Measurements from ENCODE around the gene VASH1. TPM values are rescaled to one million over a fixed set of nuclear protein-coding genes. Genes with fewer than 3 reads are reported as not detected.
A peak's percentile ranks its signal among the peaks of the same experiment; 100 is the strongest.

The VASH1 gene
- total RNA-seq, 2 donors from 2014 or later: 2.1 to 19.8 TPM

- Histone ChIP-seq H3K36me3 (no peaks in the 10 kb centered on the region), H3K27ac (no peak overlapping the region), H3K9me3 (no peaks in the 10 kb centered on the region), H3K27me3 (replicated peaks; ENCODE audit: insufficient read depth) (no peaks in the 10 kb centered on the region), H3K4me1 (replicated peaks) (no peaks in the 10 kb centered on the region), H3K4me3 (no peak overlapping the region)
- TF ChIP-seq POLR2A (IDR thresholded peaks at IDR 0.05) (no peak), POLR2AphosphoS5 (IDR thresholded peaks at IDR 0.05) (no peak)
- TF ChIP-seq, protein P1, sequence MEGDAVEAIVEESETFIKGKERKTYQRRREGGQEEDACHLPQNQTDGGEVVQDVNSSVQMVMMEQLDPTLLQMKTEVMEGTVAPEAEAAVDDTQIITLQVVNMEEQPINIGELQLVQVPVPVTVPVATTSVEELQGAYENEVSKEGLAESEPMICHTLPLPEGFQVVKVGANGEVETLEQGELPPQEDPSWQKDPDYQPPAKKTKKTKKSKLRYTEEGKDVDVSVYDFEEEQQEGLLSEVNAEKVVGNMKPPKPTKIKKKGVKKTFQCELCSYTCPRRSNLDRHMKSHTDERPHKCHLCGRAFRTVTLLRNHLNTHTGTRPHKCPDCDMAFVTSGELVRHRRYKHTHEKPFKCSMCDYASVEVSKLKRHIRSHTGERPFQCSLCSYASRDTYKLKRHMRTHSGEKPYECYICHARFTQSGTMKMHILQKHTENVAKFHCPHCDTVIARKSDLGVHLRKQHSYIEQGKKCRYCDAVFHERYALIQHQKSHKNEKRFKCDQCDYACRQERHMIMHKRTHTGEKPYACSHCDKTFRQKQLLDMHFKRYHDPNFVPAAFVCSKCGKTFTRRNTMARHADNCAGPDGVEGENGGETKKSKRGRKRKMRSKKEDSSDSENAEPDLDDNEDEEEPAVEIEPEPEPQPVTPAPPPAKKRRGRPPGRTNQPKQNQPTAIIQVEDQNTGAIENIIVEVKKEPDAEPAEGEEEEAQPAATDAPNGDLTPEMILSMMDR (IDR thresholded peaks at IDR 0.05): no peak
- DNase-seq (ENCODE audit: low spot score): no peak
- intact Hi-C loops (cut with DNase I): no loop called here
- 100% methylated on average over 4 of the region's 4 CpGs for WGBS
Observed at GRCh38 chr14:76808990-76809389, 47.7 kb downstream of the VASH1 start.

GRCh38 chr14:76810525-76810924 is 49.3 kb downstream of the VASH1 start:
- no peak overlapping the region for H3K27ac ChIP-seq
- no peaks in the 10 kb centered on the region for H3K4me1 ChIP-seq (replicated peaks)
- no peaks in the 10 kb centered on the region for H3K27me3 ChIP-seq (replicated peaks; ENCODE audit: insufficient read depth)
- no peak for DNase-seq (ENCODE audit: low spot score)
- H3K9me3 ChIP-seq: no peaks in the 10 kb centered on the region
- 50% methylated on average over 3 of the region's 3 CpGs for WGBS
- no peaks in the 10 kb centered on the region for H3K36me3 ChIP-seq
- H3K4me3 ChIP-seq: no peak overlapping the region
- TF ChIP-seq, protein P1 (IDR thresholded peaks at IDR 0.05): no peak
- no peak for TF ChIP-seq POLR2A (IDR thresholded peaks at IDR 0.05)
- TF ChIP-seq POLR2AphosphoS5 (IDR thresholded peaks at IDR 0.05): no peak
- intact Hi-C loops (cut with DNase I): no loop called here

GRCh38 chr14:76810953-76811400 is 49.7 kb downstream of the VASH1 start:
- no peak overlapping the region for H3K4me3 ChIP-seq
- H3K4me1 ChIP-seq (replicated peaks): no peaks in the 10 kb centered on the region
- WGBS: 13% methylated on average over 9 of the region's 9 CpGs
- no peak for DNase-seq (ENCODE audit: low spot score)
- TF ChIP-seq, protein P1 (IDR thresholded peaks at IDR 0.05): peak in 2 of 4 experiments; percentile 13 to 17
- no peak for TF ChIP-seq POLR2A (IDR thresholded peaks at IDR 0.05)
- no peaks in the 10 kb centered on the region for H3K27me3 ChIP-seq (replicated peaks; ENCODE audit: insufficient read depth)
- intact Hi-C loops (cut with DNase I): no loop called here
- no peak overlapping the region for H3K27ac ChIP-seq
- no peaks in the 10 kb centered on the region for H3K9me3 ChIP-seq
- H3K36me3 ChIP-seq: no peaks in the 10 kb centered on the region

GRCh38 chr14:76811561-76811960 is 50.3 kb downstream of the VASH1 start:
- peak overlapping the region in 1 of 2 donors; percentile 86 for H3K27ac ChIP-seq
- WGBS: 67% methylated on average over 4 of the region's 4 CpGs
- intact Hi-C loops (cut with DNase I): no loop called here
- TF ChIP-seq, protein P1 (IDR thresholded peaks at IDR 0.05): no peak
- TF ChIP-seq POLR2A (IDR thresholded peaks at IDR 0.05): no peak
- TF ChIP-seq POLR2AphosphoS5 (IDR thresholded peaks at IDR 0.05): no peak
- H3K9me3 ChIP-seq: no peaks in the 10 kb centered on the region
- peak overlapping the region; percentile 70 to 87 for H3K4me3 ChIP-seq
- H3K4me1 ChIP-seq (replicated peaks): no peaks in the 10 kb centered on the region
- no peaks in the 10 kb centered on the region for H3K36me3 ChIP-seq
- no peak for DNase-seq (ENCODE audit: low spot score)
- H3K27me3 ChIP-seq (replicated peaks; ENCODE audit: insufficient read depth): no peaks in the 10 kb centered on the region

DNA sequence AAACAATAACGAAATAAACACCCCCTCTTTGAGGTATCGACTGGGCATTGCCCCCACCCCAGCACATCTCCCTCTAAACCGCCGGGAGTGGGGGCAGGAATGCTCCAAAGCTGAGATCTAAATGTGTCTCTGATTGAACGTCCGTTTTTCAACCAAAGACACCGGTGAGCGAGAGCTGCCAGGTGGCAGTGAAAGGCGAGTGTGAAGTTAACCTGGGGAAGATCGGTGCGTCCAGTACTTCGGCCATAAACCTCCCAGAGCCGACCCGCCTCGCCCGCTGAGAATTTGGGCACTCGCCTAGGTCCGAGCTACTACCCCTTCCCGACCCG is 50.8 kb downstream of the VASH1 start:
- WGBS: 0% methylated on average over 20 of the region's 20 CpGs
- DNase-seq (ENCODE audit: low spot score): no peak

More for the DNA sequence above, 50.8 kb downstream of the VASH1 start:
- no peaks in the 10 kb centered on the region for H3K4me1 ChIP-seq (replicated peaks)
- peak overlapping the region; percentile 85 to 86 for H3K27ac ChIP-seq
- TF ChIP-seq, protein P1 (IDR thresholded peaks at IDR 0.05): no peak
- TF ChIP-seq POLR2A (IDR thresholded peaks at IDR 0.05) (no peak), POLR2AphosphoS5 (IDR thresholded peaks at IDR 0.05) (no peak)
- H3K9me3 ChIP-seq: no peaks in the 10 kb centered on the region
- intact Hi-C loops (cut with DNase I): no loop called here
- peak overlapping the region; percentile 70 to 87 for H3K4me3 ChIP-seq
- H3K36me3 ChIP-seq: no peaks in the 10 kb centered on the region
- H3K27me3 ChIP-seq (replicated peaks; ENCODE audit: insufficient read depth): no peaks in the 10 kb centered on the region

Data from prostate gland (tissue), 2 donors.